Heart right ventricle (tissue), 16 donors: ENCODE results near the gene GRN. TPM values are rescaled to one million over a fixed set of nuclear protein-coding genes. Genes with fewer than 3 reads are reported as not detected.
A peak's percentile ranks its signal among the peaks of the same experiment; 100 is the strongest.

Experiments used
- ATAC-seq, 8 donors: fragments of 200-7000 bp; cut with Tn5 transposase; one replicate each; pipeline ENCODE4 v1.9.1; 2020; ENCODE audit warnings: mild to moderate bottlenecking in 8 of 8, moderate library complexity in 8 of 8, moderate number of reproducible peaks in 1 of 8
- DNase-seq, 2 donors: peaks; one replicate each; pipeline ENCODE4 v3.0.0-alpha.2; 2020
- H3K27ac ChIP-seq, 10 donors: fragments of 200-600 bp; sonication (generic) in 2 of 10; one replicate each; pipeline versions ENCODE4 v1.5.0 to v1.8.0; 2020 to 2022; ENCODE audit warnings: mild to moderate bottlenecking in 3 of 10
- H3K27me3 ChIP-seq, 7 donors: fragments of 200-600 bp; one replicate each; pipeline ENCODE4 v1.8.0; 2021 to 2022; ENCODE audit warnings: mild to moderate bottlenecking in 2 of 7
- H3K36me3 ChIP-seq, 9 donors: fragments of 200-600 bp; sonication (generic) in 1 of 9; one replicate each; pipeline versions ENCODE4 v1.5.0 to v1.8.0; 2020 to 2022; ENCODE audit warnings: mild to moderate bottlenecking in 2 of 9
- H3K4me1 ChIP-seq, 9 donors: fragments of 200-600 bp; sonication (generic) in 1 of 9; one replicate each; pipeline versions ENCODE4 v1.5.0 to v1.8.0; 2020 to 2022; ENCODE audit warnings: mild to moderate bottlenecking in 4 of 9
- H3K4me3 ChIP-seq, 10 donors: fragments of 200-600 bp; sonication (generic) in 2 of 10; one replicate each; pipeline versions ENCODE4 v1.5.0 to v1.8.0; 2020 to 2022; ENCODE audit warnings: mild to moderate bottlenecking in 7 of 10, moderate library complexity in 2 of 10
- H3K9me3 ChIP-seq, 11 donors: fragments of 200-600 bp in 10 of 11; sonication (generic) in 2 of 11; one replicate each; pipeline versions ENCODE4 v1.5.0 to v1.8.0; 2013 to 2022; ENCODE audit warnings: mild to moderate bottlenecking in 2 of 11, control low read depth in 1 of 11, moderate library complexity in 1 of 11
- CTCF ChIP-seq, 9 donors: fragments of 200-600 bp; sonication (generic) in 2 of 9; IDR thresholded peaks; one replicate each; pipeline versions ENCODE4 v1.5.0 to v1.8.0; 2021 to 2022; ENCODE audit warnings: antibody characterized with exemption in 9 of 9, mild to moderate bottlenecking in 5 of 9, moderate library complexity in 1 of 9
- WGBS, 2 donors: extraction: QIAGEN DNeasy Blood & Tissue Kit; methylation state at CpG; one replicate each; pipeline ENCODE4 v1.1.7; 2013; ENCODE audit warnings: inconsistent platforms in 1 of 2; 5-methylcytosine and 5-hydroxymethylcytosine counted together
- intact Hi-C, 10 donors: fragments of 100-400 bp; cut with DNase I; formaldehyde crosslinking; loops; one replicate each; pipeline versions ENCODE4 v1.11.1 to v1.14.2; 2022
- polyA plus RNA-seq, 2 donors: library from polyadenylated mRNA; stranded (reverse); fragments of 200-250 nt; gene quantifications; one replicate each; pipeline ENCODE4 v1.2.3, GENCODE V29; 2013
- total RNA-seq, 10 donors: library from RNA; stranded (reverse); fragmentation: NEBNext Ultra II Directional in 3 of 10; extraction: Animal tissue kit (Norgen Biotek cat#: 25700) in 3 of 10; gene quantifications; one replicate each; pipeline versions ENCODE4 v1.2.1 to v1.2.4, GENCODE V29; 2021 to 2023
- donor health status: Arrhythmogenic right ventricular cardiomyopathy.
- donor health status: ischemic (EF 13 %, LVEDD 7.1; RV severe dilation, severe dysfunction).
- donor health status: healthy with polysubstance abuse.
- donor health status: DM: no; HTN: yes; CAD: no.
- donor health status: DM: no; HTN: no; CAD: no.
- donor health status: ischemic (EF 25% LVEDD 6.9; RV normal size, moderate dysfunction).
- donor health status: ischemic (EF 25% LVEDD 5.7; RV mildly dilated, moderate dysfunction).
- donor health status: healthy.
- donor health status: DM: yes; HTN: yes; CAD: no.
- donor health status: Ischemic cardiomyopathy.
- donor health status: ischemic (EF 35%, LVEDD 5.7; RV mildly dilated, moderate dysfunction).
- donor health status: nonischemic (EF 11% LVEDD 7.7; RV severe dilation, severe dysfunction).
- donor health status: DM: yes; HTN: yes; CAD: no.
- donor health status: PGD.
- donor health status: ischemic (EF 29% LVEDD 5.4; RV normal size, mild dysfunction).
- donor health status: nonischemic (EF 23%, LVEDD 6.1; RV moderate dilation, normal function).

Gene GRN
- total and polyA plus RNA-seq, 12 donors: 41.5 to 303 (median 148) TPM

- TF ChIP-seq CTCF (IDR thresholded peaks at IDR 0.05): no peak
- no peak overlapping the region for H3K4me3 ChIP-seq
- intact Hi-C loops: loop anchor here in 6 of 10 donors (5.0 kb wide), 4 partner anchors 40 to 110 kb away; partner anchors contain the start of gene UBTF (in 1 of the 6)
- 91 to 95% methylated on average over 11 of the region's 11 CpGs for WGBS, 2 donors
- H3K4me1 ChIP-seq: peaks cover 9 to 41% (median 34%) of the 10 kb centered on the region in 9 donors
- DNase-seq: no peak
- no peak for ATAC-seq
- no peak overlapping the region for H3K27ac ChIP-seq
- no peaks in the 10 kb centered on the region for H3K9me3 ChIP-seq
- H3K27me3 ChIP-seq: peaks cover 0 to 10% (median 5%) of the 10 kb centered on the region in 7 donors
- H3K36me3 ChIP-seq: peaks cover 0 to 38% (median 24%) of the 10 kb centered on the region in 9 donors
These were observed 22.7 kb upstream of the GRN start for GRCh38 chr17:44322236-44322895.

- TF ChIP-seq CTCF (IDR thresholded peaks at IDR 0.05): no peak
- Histone ChIP-seq H3K4me3 (peak overlapping the region; percentile 90 to 100 (median 98)), H3K4me1 (peaks cover 9 to 41% (median 35%) of the 10 kb centered on the region in 9 donors), H3K27ac (peak overlapping the region in 4 of 10 donors; percentile 90 to 96 (median 94)), H3K27me3 (no peaks in the 10 kb centered on the region), H3K36me3 (peaks cover 0 to 38% (median 24%) of the 10 kb centered on the region in 9 donors), H3K9me3 (no peaks in the 10 kb centered on the region)
- ATAC-seq (no peak), DNase-seq (no peak)
- 61 to 62% methylated on average over 26 to 27 of the region's 27 CpGs for WGBS, 2 donors
- intact Hi-C loops: loop anchor here in 8 of 10 donors (1.0 to 5.0 kb wide), 7 partner anchors 41 to 111 kb away; partner anchors contain the start of gene UBTF (in 2 of the 8)
These were observed 21.6 kb upstream of the GRN start for GRCh38 chr17:44323359-44324091.

- 1% methylated on average over 38 of the region's 38 CpGs for WGBS, 2 donors
- peak overlapping the region; percentile 90 to 100 (median 98) for H3K4me3 ChIP-seq
- peak overlapping the region in 9 of 10 donors; percentile 79 to 98 (median 96) for H3K27ac ChIP-seq
- no peaks in the 10 kb centered on the region for H3K27me3 ChIP-seq
- peaks cover 9 to 41% (median 35%) of the 10 kb centered on the region in 9 donors for H3K4me1 ChIP-seq
- ATAC-seq (peak in 1 of 8 donors; percentile 5), DNase-seq (no peak)
- intact Hi-C loops: loop anchor here in 8 of 10 donors (1.0 to 5.0 kb wide), 7 partner anchors 42 to 112 kb away; partner anchors contain the start of gene UBTF (in 2 of the 8)
- H3K36me3 ChIP-seq: peaks cover 0 to 37% (median 24%) of the 10 kb centered on the region in 9 donors
- H3K9me3 ChIP-seq: no peaks in the 10 kb centered on the region
- TF ChIP-seq CTCF (IDR thresholded peaks at IDR 0.05): no peak
These were observed 21.0 kb upstream of the GRN start for GRCh38 chr17:44324092-44324570.
